Fibroblast of lung (primary cell): ENCODE results near the gene KITLG. TPM values are rescaled to one million over a fixed set of nuclear protein-coding genes. Genes with fewer than 3 reads are reported as not detected.

Experiments used
- DNase-seq, 2 donors: peaks; one replicate each; pipeline versions ENCODE4 v3.0.0 to v3.0.0-alpha.2; 2010; ENCODE audit warnings: low read depth in 2 of 2
- H2AFZ ChIP-seq: 2 replicates; pipeline ENCODE4 v1.5.1; 2012; ENCODE audit warnings: low read length, control low read depth, inconsistent platforms
- H3K27ac ChIP-seq: 2 replicates; pipeline ENCODE4 v1.5.1; 2011; ENCODE audit warnings: low read length, control low read depth; ENCODE audit not compliant: insufficient read depth
- H3K27me3 ChIP-seq: 2 replicates; pipeline ENCODE4 v1.5.1; 2011; ENCODE audit warnings: mild to moderate bottlenecking, low read length; ENCODE audit not compliant: control insufficient read depth, insufficient read depth
- H3K36me3 ChIP-seq: 2 replicates; pipeline ENCODE4 v1.5.1; 2011; ENCODE audit warnings: low read length; ENCODE audit not compliant: control insufficient read depth, insufficient read depth
- H3K4me1 ChIP-seq: 2 replicates; pipeline ENCODE4 v1.5.1; 2011; ENCODE audit warnings: low read length; ENCODE audit not compliant: control insufficient read depth, insufficient read depth; ENCODE audit errors: extremely low read depth
- H3K4me2 ChIP-seq: 2 replicates; pipeline ENCODE4 v1.5.1; 2011; ENCODE audit warnings: low read length, control low read depth; ENCODE audit not compliant: insufficient read depth; ENCODE audit errors: extremely low read depth
- H3K4me3 ChIP-seq, 4 experiments: fragments of 200-600 bp in 1 of 4; sonication (generic) in 1 of 4; replicated peaks in 1 of 4; 2 replicates each; pipeline ENCODE4 v1.5.1; 2011 to 2016; ENCODE audit warnings: low read length in 4 of 4, low read depth in 3 of 4, mild to moderate bottlenecking in 3 of 4, control low read depth in 2 of 4, inconsistent platforms in 1 of 4, mixed read lengths in 1 of 4; ENCODE audit not compliant: insufficient read depth in 1 of 4; ENCODE audit errors: control extremely low read depth in 1 of 4
- H3K79me2 ChIP-seq: 2 replicates; pipeline ENCODE4 v1.5.1; 2012; ENCODE audit warnings: mild to moderate bottlenecking, low read length, inconsistent platforms; ENCODE audit not compliant: control insufficient read depth, insufficient read depth
- H3K9ac ChIP-seq: 2 replicates; pipeline ENCODE4 v1.5.1; 2011; ENCODE audit warnings: mild to moderate bottlenecking, low read length, control low read depth; ENCODE audit not compliant: insufficient read depth
- H3K9me3 ChIP-seq: 2 replicates; pipeline ENCODE4 v1.5.1; 2012; ENCODE audit warnings: low read depth, low read length; ENCODE audit not compliant: control insufficient read depth, insufficient read depth
- H4K20me1 ChIP-seq: 2 replicates; pipeline ENCODE4 v1.5.1; 2011; ENCODE audit warnings: low read length; ENCODE audit not compliant: control insufficient read depth, insufficient read depth; ENCODE audit errors: extremely low read depth
- EZH2 ChIP-seq: IDR thresholded peaks from 2 replicates; pipeline ENCODE4 v1.5.1; 2012; ENCODE audit warnings: low read length, control low read depth, mild to moderate bottlenecking; ENCODE audit errors: missing control alignments
- polyA plus RNA-seq, 2 donors: library from polyadenylated mRNA; depleted of rRNA in 1 of 2; stranded (reverse) in 1 of 2; unstranded in 1 of 2; fragments of >200 nt; gene quantifications; 2 replicates each; pipeline ENCODE4 v1.2.1, GENCODE V29; 2011 to 2012; ENCODE audit warnings: missing spikeins in 1 of 2
- total RNA-seq: library from RNA; depleted of rRNA; stranded (reverse); fragments of >200 nt; gene quantifications from 2 replicates; pipeline ENCODE4 v1.2.1, GENCODE V29; 2014
- TF ChIP-seq, protein P1 (sequence below), 2 donors: IDR thresholded peaks in 1 of 2; conservative IDR thresholded peaks in 1 of 2; 1 replicate in 1 of 2; 2 replicates in 1 of 2; pipeline ENCODE4 v1.5.1; 2011 to 2012; ENCODE audit warnings: low read length in 2 of 2, control low read depth in 1 of 2, inconsistent platforms in 1 of 2, low read depth in 1 of 2, mild to moderate bottlenecking in 1 of 2

Gene KITLG
- total and polyA plus RNA-seq, 2 donors (not counting 1 experiment from before 2014, with no cell fraction given), result 64.6 to 132 TPM

DNA sequence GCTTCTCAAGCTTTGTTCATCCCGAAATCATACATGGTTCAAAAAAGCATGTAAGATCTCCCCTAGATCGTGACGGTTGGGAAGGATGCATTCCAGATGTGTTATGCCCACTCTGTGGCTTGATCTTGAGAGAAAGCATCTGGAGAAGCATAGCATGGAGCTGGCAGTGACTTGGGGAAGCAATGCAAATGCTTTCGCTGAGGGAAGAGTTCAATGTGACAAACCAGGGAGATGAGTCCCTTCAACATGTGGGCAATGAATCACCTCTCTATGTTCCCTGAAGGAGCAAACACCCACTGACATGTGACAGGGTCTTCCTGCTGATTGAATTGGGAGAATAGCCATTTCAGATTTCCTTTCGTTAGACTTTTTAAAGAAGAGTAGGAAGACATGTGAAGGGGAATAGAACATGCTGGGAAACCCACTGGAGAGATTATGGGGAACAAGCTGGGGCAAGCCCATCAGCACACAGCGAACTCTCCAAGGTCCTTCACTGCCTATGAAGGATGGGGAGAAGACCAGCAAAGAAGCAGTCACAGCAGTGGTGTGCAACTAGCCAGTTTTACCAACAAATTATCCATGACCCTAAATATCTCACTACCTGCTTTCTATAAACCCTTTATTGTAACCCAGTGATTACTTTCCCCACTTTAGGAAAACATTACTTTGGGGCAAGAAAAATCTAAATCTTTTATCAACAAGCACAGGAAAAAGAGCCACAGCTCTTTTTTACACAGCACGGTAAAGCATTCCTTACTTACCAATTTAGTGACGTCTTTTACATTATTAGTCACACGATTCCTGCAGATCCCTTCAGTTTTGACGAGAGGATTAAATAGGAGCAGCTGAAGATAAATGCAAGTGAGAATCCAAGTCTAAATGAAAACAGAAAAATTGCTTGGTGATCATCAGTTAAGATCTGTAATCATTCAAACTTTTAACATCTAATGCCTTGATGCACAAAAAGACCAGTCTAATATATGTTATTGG lies 35.0 kb downstream of the KITLG start:
- Histone ChIP-seq H3K36me3 (peaks cover 3% of the 10 kb centered on the region), H3K4me2 (no peak overlapping the region), H3K79me2 (peaks cover 44% of the 10 kb centered on the region), H4K20me1 (no peaks in the 10 kb centered on the region), H3K4me3 (no peak overlapping the region), H3K4me1 (peaks cover 16% of the 10 kb centered on the region), H3K27me3 (no peaks in the 10 kb centered on the region), H3K9me3 (no peaks in the 10 kb centered on the region), H2AFZ (no peak overlapping the region), H3K27ac (peak overlapping the region; percentile 56), H3K9ac (no peak overlapping the region)
- TF ChIP-seq, protein P1, sequence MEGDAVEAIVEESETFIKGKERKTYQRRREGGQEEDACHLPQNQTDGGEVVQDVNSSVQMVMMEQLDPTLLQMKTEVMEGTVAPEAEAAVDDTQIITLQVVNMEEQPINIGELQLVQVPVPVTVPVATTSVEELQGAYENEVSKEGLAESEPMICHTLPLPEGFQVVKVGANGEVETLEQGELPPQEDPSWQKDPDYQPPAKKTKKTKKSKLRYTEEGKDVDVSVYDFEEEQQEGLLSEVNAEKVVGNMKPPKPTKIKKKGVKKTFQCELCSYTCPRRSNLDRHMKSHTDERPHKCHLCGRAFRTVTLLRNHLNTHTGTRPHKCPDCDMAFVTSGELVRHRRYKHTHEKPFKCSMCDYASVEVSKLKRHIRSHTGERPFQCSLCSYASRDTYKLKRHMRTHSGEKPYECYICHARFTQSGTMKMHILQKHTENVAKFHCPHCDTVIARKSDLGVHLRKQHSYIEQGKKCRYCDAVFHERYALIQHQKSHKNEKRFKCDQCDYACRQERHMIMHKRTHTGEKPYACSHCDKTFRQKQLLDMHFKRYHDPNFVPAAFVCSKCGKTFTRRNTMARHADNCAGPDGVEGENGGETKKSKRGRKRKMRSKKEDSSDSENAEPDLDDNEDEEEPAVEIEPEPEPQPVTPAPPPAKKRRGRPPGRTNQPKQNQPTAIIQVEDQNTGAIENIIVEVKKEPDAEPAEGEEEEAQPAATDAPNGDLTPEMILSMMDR (conservative IDR thresholded peaks at IDR 0.05 in 1 of 2, IDR thresholded peaks at IDR 0.05 in 1 of 2; ENCODE audit: low read depth in 1 of 2, low read length in 2 of 2), result no peak
- no peak for TF ChIP-seq EZH2
- DNase-seq, result peak in 1 of 2 donors; percentile 73

DNA sequence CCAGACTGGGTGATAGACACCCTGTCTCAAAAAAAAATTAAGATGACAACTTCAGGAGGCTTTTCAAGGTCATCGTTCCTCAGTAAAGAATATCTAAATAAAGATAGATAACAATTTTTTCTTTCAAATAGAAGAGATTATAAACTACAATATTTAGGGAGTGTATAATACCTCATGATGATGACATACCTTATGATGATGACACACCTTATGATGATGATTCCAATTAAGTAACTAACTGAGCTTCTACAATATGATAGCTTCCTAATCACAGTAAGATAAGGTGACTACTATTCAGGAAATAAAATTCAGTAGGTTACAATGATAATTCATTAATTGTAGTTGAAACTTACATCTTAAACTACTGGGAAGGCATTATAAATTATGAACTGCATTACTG lies 40.4 kb downstream of the KITLG start:
- H3K79me2 ChIP-seq, result peaks cover 29% of the 10 kb centered on the region
- no peak overlapping the region for H3K4me3 ChIP-seq
- TF ChIP-seq, protein P1 (conservative IDR thresholded peaks at IDR 0.05 in 1 of 2, IDR thresholded peaks at IDR 0.05 in 1 of 2; ENCODE audit: low read depth in 1 of 2, low read length in 2 of 2), result no peak
- no peak for TF ChIP-seq EZH2
- peaks cover 2% of the 10 kb centered on the region for H3K36me3 ChIP-seq
- no peak overlapping the region for H2AFZ ChIP-seq
- H4K20me1 ChIP-seq, result no peaks in the 10 kb centered on the region
- H3K9ac ChIP-seq, result no peak overlapping the region
- no peaks in the 10 kb centered on the region for H3K27me3 ChIP-seq
- no peak for DNase-seq
- H3K9me3 ChIP-seq, result no peaks in the 10 kb centered on the region
- H3K4me2 ChIP-seq, result no peak overlapping the region
- H3K4me1 ChIP-seq, result peaks cover 4% of the 10 kb centered on the region
- no peak overlapping the region for H3K27ac ChIP-seq

DNA sequence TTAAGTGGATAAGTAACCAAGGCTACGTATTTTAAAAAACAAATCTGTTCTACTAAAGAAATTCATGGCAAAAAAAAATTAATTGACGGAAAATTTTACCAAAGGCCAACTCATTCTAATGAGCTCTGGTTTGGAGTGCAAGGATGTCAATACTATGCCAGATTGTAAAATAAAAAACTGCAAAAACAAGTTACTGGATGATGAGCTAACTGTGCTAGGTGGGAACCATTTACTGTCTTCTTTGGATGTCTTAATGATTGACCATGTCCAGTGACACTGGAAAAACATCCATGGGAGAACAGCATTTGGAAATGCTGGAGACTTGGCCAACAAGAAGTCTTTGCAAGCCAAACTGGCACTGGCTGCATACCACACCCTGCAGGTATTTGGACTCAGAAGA lies 41.6 kb downstream of the KITLG start:
- DNase-seq, result no peak
- H3K36me3 ChIP-seq, result peaks cover 2% of the 10 kb centered on the region
- TF ChIP-seq EZH2, result no peak
- TF ChIP-seq, protein P1 (conservative IDR thresholded peaks at IDR 0.05 in 1 of 2, IDR thresholded peaks at IDR 0.05 in 1 of 2; ENCODE audit: low read depth in 1 of 2, low read length in 2 of 2), result no peak
- no peak overlapping the region for H3K4me2 ChIP-seq
- H3K79me2 ChIP-seq, result peaks cover 31% of the 10 kb centered on the region
- H3K27me3 ChIP-seq, result no peaks in the 10 kb centered on the region
- H3K9ac ChIP-seq, result no peak overlapping the region
- no peak overlapping the region for H2AFZ ChIP-seq
- H3K9me3 ChIP-seq, result no peaks in the 10 kb centered on the region
- H3K4me1 ChIP-seq, result no peaks in the 10 kb centered on the region
- H4K20me1 ChIP-seq, result no peaks in the 10 kb centered on the region
- no peak overlapping the region for H3K4me3 ChIP-seq
- H3K27ac ChIP-seq, result no peak overlapping the region
